Aorta (tissue), 5 donors: ENCODE measurements around the gene MYBPC3. TPM values are rescaled to one million over a fixed set of nuclear protein-coding genes. Genes with fewer than 3 reads are reported as not detected.

Experiments used
- ATAC-seq: fragments of 200-7000 bp; cut with Tn5 transposase; one replicate; pipeline ENCODE4 v1.9.1; 2022; ENCODE audit warnings: moderate library complexity; ENCODE audit not compliant: low FRiP score
- DNase-seq, 2 donors: peaks; one replicate each; pipeline ENCODE4 v3.0.0-alpha.2; 2020
- H3K27ac ChIP-seq, 2 donors: one replicate each; pipeline ENCODE4 v1.5.1; 2013; ENCODE audit warnings: low read length in 2 of 2, mild to moderate bottlenecking in 2 of 2, moderate library complexity in 2 of 2, control low read depth in 1 of 2, inconsistent platforms in 1 of 2, low read depth in 1 of 2
- H3K27me3 ChIP-seq, 2 donors: one replicate each; pipeline ENCODE4 v1.6.1; 2013; ENCODE audit warnings: control low read depth in 1 of 2, low read length in 1 of 2, mild to moderate bottlenecking in 1 of 2, moderate library complexity in 1 of 2; ENCODE audit not compliant: insufficient read depth in 2 of 2, control insufficient read depth in 1 of 2
- H3K36me3 ChIP-seq, 2 donors: one replicate each; pipeline ENCODE4 v1.6.1; 2013; ENCODE audit warnings: control low read depth in 1 of 2, low read length in 1 of 2, mild to moderate bottlenecking in 1 of 2; ENCODE audit not compliant: insufficient read depth in 2 of 2, control insufficient read depth in 1 of 2
- H3K4me1 ChIP-seq, 2 donors: one replicate each; pipeline ENCODE4 v1.6.1; 2013; ENCODE audit warnings: low read length in 2 of 2, control low read depth in 1 of 2, mild to moderate bottlenecking in 1 of 2, moderate library complexity in 1 of 2; ENCODE audit not compliant: insufficient read depth in 2 of 2, control insufficient read depth in 1 of 2
- H3K4me3 ChIP-seq, 2 donors: one replicate each; pipeline ENCODE4 v1.5.1; 2013; ENCODE audit warnings: low read length in 2 of 2, control low read depth in 1 of 2, mild to moderate bottlenecking in 1 of 2
- H3K9me3 ChIP-seq: one replicate; pipeline ENCODE4 v1.6.1; 2013; ENCODE audit warnings: mild to moderate bottlenecking, low read length; ENCODE audit not compliant: control insufficient read depth
- WGBS, 2 donors: extraction: QIAGEN DNeasy Blood & Tissue Kit; methylation state at CpG; one replicate each; pipeline ENCODE4 v1.1.7; 2013; 5-methylcytosine and 5-hydroxymethylcytosine counted together
- intact Hi-C, 2 donors: fragments of 100-400 bp; cut with DNase I; formaldehyde crosslinking; loops; one replicate each; pipeline versions ENCODE4 v1.14.2 to v1.15.0; 2022
- polyA plus RNA-seq, 2 donors: library from polyadenylated mRNA; stranded (reverse); fragments of 200-250 nt; gene quantifications; one replicate each; pipeline ENCODE4 v1.2.3, GENCODE V29; 2013
- total RNA-seq, 2 donors: library from RNA; stranded (reverse); fragmentation: NEBNext Ultra II Directional; extraction: Animal tissue kit (Norgen Biotek cat#: 25700); gene quantifications; one replicate each; pipeline ENCODE4 v1.2.1, GENCODE V29; 2021
- donor health status: healthy with polysubstance abuse.
- donor health status: Bipolar disorder and iron deficiency.
- donor health status: DM: no; HTN: no; CAD: no.
- donor health status: DM: no; HTN: no; CAD: no.
- donor health status: DM: yes; HTN: yes; CAD: no.

The MYBPC3 gene
- total and polyA plus RNA-seq, 4 donors = 0.03 to 1.9 (median 0.29) TPM

- WGBS, 2 donors = 89 to 90% methylated on average over 17 of the region's 17 CpGs
- Histone ChIP-seq H3K9me3 (no peaks in the 10 kb centered on the region), H3K36me3 (no peaks in the 10 kb centered on the region), H3K4me3 (no peak overlapping the region), H3K27me3 (no peaks in the 10 kb centered on the region), H3K4me1 (no peaks in the 10 kb centered on the region), H3K27ac (no peak overlapping the region)
- no peak for DNase-seq
- ATAC-seq = no peak
- intact Hi-C loops = no loop called here
Observed at GRCh38 chr11:47389577-47390421, 37.3 kb upstream of the MYBPC3 start.

- no peak overlapping the region for H3K27ac ChIP-seq
- peak; percentile 42 for ATAC-seq
Observed at GRCh38 chr11:47388697-47389576, 36.4 kb upstream of the MYBPC3 start.

DNA sequence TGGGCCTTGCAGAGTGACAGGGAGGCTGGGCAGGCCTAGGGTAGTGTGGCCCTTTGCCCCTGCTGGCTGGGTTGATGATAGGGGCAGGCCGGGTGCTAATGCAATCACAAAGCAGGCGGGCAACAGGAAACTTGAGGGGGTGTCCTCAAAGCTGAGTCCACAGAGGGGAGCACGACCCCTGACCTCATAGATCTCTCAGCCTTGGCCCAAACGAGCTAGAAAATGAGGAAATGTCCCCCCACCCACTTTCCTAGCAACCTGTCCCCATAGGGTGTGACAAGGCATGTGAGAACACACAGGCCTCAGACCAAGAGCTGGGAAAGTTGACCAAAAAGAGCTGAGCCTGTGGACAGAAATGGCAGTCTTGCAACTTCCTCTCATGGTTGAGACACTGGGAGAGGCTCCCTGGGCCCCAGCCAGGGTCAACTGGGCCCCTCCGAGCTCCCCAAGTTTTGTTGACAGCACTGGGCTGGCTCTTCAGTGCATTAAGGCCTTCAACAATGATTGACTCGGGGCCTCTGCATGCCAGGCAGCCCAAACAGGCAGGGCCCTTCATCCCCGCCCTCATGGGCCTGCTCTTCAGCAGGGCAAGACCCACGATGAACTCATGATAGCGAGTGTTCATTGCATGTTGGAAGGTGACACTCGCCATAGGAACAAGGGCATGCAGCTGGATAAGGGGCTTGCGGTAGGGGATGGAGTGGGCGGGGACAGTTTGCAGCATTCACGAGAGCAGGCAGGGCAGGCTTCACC is 35.6 kb upstream of the MYBPC3 start:
- H3K4me1 ChIP-seq = no peaks in the 10 kb centered on the region
- H3K27me3 ChIP-seq = no peaks in the 10 kb centered on the region
- intact Hi-C loops = no loop called here
- DNase-seq = no peak
- H3K4me3 ChIP-seq = no peak overlapping the region
- no peaks in the 10 kb centered on the region for H3K9me3 ChIP-seq
- no peak overlapping the region for H3K27ac ChIP-seq
- WGBS, 2 donors = 81% methylated on average over 13 of the region's 13 CpGs
- ATAC-seq = no peak
- no peaks in the 10 kb centered on the region for H3K36me3 ChIP-seq

More at GRCh38 chr11:47388697-47389576, 36.4 kb upstream of the MYBPC3 start:
- intact Hi-C loops = no loop called here
- H3K9me3 ChIP-seq = no peaks in the 10 kb centered on the region
- DNase-seq = no peak
- H3K4me3 ChIP-seq = no peak overlapping the region
- H3K27me3 ChIP-seq = no peaks in the 10 kb centered on the region
- H3K36me3 ChIP-seq = no peaks in the 10 kb centered on the region
- WGBS, 2 donors = 90% methylated on average over 28 of the region's 28 CpGs
- no peaks in the 10 kb centered on the region for H3K4me1 ChIP-seq

DNA sequence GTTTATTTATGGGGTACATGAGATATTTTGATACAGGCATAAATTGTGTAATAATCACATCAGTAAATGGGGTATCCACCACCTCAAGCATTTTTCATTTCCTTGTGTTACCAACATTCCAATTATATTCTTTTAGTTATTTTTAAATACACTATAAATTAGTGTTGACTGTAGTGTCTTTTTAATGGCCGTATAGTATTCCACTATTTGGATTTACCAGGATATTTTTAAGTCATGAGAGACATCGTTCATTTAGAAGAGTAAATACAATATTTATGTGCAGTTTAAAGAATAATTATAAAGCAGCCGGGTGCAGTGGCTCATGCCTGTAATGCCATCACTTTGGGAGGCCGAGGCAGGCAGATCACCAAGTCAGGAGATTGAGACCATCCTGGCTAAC is 32.0 kb upstream of the MYBPC3 start:
- 94% methylated on average over 4 of the region's 4 CpGs for WGBS, 2 donors
- ATAC-seq (no peak), DNase-seq (no peak)
- Histone ChIP-seq H3K9me3 (no peaks in the 10 kb centered on the region), H3K4me3 (no peak overlapping the region), H3K27me3 (no peaks in the 10 kb centered on the region), H3K27ac (no peak overlapping the region), H3K4me1 (no peaks in the 10 kb centered on the region), H3K36me3 (no peaks in the 10 kb centered on the region)
- intact Hi-C loops = no loop called here

DNA sequence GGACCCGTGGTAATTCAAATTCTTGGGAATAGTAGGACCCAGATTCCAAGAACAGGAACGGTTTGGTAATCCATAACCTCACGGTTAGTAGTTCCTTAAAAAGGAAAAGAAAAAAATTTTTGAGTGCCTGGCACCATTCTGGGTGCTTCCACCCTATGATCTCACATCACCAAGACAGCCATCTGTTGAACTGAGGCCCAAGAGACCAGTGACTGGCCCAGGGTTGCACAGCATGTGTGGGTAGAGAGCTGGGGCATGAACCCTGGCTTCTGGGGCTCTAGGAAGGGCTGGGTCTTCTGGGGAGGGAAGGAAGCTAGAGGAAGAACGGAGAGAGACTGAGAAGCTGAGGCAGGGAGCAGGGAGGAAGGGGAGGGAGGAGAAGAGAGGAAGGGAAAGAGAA is 30.6 kb upstream of the MYBPC3 start:
- H3K27me3 ChIP-seq = no peaks in the 10 kb centered on the region
- H3K36me3 ChIP-seq = no peaks in the 10 kb centered on the region
- no peaks in the 10 kb centered on the region for H3K9me3 ChIP-seq
- H3K4me1 ChIP-seq = no peaks in the 10 kb centered on the region
- H3K4me3 ChIP-seq = no peak overlapping the region
- ATAC-seq = no peak
- no peak for DNase-seq
- 58 to 60% methylated on average over 4 of the region's 4 CpGs for WGBS, 2 donors
- no peak overlapping the region for H3K27ac ChIP-seq
- intact Hi-C loops = no loop called here

DNA sequence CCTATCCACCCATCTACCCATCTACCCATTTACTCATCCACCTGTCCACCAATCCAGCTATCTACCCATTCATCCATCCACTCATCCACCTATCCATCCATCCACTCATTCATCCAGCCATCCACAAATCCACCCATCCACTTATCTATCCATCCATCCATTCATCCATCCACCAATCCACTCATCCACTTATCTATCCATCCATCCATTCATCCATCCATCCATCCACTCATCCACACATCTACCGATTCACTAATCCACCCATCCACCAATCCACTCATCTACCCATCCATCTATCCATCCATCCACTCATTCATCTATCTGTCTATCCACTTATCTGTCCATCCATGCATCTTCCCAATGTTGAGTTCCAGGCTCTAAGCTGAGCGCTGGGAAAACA is 27.6 kb upstream of the MYBPC3 start:
- H3K27ac ChIP-seq = no peak overlapping the region
- no peaks in the 10 kb centered on the region for H3K9me3 ChIP-seq
- 97% methylated on average over 2 of the region's 2 CpGs for WGBS, 2 donors
- H3K27me3 ChIP-seq = no peaks in the 10 kb centered on the region
- intact Hi-C loops = no loop called here
- no peak overlapping the region for H3K4me3 ChIP-seq
- no peaks in the 10 kb centered on the region for H3K4me1 ChIP-seq
- no peaks in the 10 kb centered on the region for H3K36me3 ChIP-seq
- no peak for DNase-seq
- ATAC-seq = no peak

GRCh38 chr11:47379317-47379716 is 26.8 kb upstream of the MYBPC3 start:
- 87 to 92% methylated on average over 2 of the region's 2 CpGs for WGBS, 2 donors
- no peak for DNase-seq

GRCh38 chr11:47378836-47379170 is 26.3 kb upstream of the MYBPC3 start:
- H3K4me1 ChIP-seq = no peaks in the 10 kb centered on the region
- no peaks in the 10 kb centered on the region for H3K27me3 ChIP-seq
- DNase-seq = no peak
- H3K9me3 ChIP-seq = no peaks in the 10 kb centered on the region
- no peak for ATAC-seq
- intact Hi-C loops = no loop called here
- no peaks in the 10 kb centered on the region for H3K36me3 ChIP-seq
- no peak overlapping the region for H3K27ac ChIP-seq
- H3K4me3 ChIP-seq = no peak overlapping the region

More at GRCh38 chr11:47379317-47379716, 26.8 kb upstream of the MYBPC3 start:
- H3K9me3 ChIP-seq = no peaks in the 10 kb centered on the region
- H3K27me3 ChIP-seq = no peaks in the 10 kb centered on the region
- no peak for ATAC-seq
- no peak overlapping the region for H3K4me3 ChIP-seq
- H3K36me3 ChIP-seq = no peaks in the 10 kb centered on the region
- intact Hi-C loops = no loop called here
- H3K27ac ChIP-seq = no peak overlapping the region
- H3K4me1 ChIP-seq = no peaks in the 10 kb centered on the region
